ENCODE results near the gene MYCN.
"Not testable (repeated sequence)": the region's sequence is repeated elsewhere in the genome, so short reads cannot be mapped to it uniquely, and the experiment has no call there.

Gene MYCN

GRCh38 chr2:15901095-15901807, 39.1 kb upstream of the MYCN start:
- Histone ChIP-seq H3K9me3 (ENCODE audit: control insufficient read depth, insufficient read depth, low read length) (no peaks in the 10 kb centered on the region), H3K4me1 (ENCODE audit: insufficient read depth, low read length) (peaks cover 2% of the 10 kb centered on the region; the same call in 1 of the 2 replicates), H3K9ac (ENCODE audit: low read depth, low read length) (no peak overlapping the region), H3K36me3 (ENCODE audit: insufficient read depth, low read length) (no peaks in the 10 kb centered on the region)

DNA sequence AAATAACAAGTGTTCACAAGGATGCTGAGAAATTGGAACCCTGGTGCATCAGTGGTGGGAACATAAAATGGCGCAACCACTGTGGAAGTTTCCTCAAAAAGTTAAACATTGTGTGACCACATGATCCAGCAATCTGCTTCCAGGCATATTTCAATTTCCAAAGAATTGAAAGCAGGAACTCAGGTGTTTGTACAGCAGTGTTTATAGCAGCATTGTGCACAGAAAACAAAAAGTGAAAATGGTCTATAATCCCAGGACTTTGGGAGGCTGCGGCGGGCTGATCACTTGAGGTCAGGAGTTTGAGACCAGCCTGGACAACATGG, 38.6 kb upstream of the MYCN start:
- no peak overlapping the region for H3K9ac ChIP-seq (ENCODE audit: low read depth, low read length)
- no peaks in the 10 kb centered on the region for H3K9me3 ChIP-seq (ENCODE audit: control insufficient read depth, insufficient read depth, low read length)
- no peaks in the 10 kb centered on the region for H3K4me1 ChIP-seq (ENCODE audit: insufficient read depth, low read length)
- no peaks in the 10 kb centered on the region for H3K36me3 ChIP-seq (ENCODE audit: insufficient read depth, low read length)

GRCh38 chr2:15903910-15904309, 36.4 kb upstream of the MYCN start:
- H3K4me1 ChIP-seq (ENCODE audit: insufficient read depth, low read length); H3K36me3 ChIP-seq (ENCODE audit: insufficient read depth, low read length); H3K9me3 ChIP-seq (ENCODE audit: control insufficient read depth, insufficient read depth, low read length); H3K9ac ChIP-seq (ENCODE audit: low read depth, low read length): not testable (repeated sequence)

GRCh38 chr2:15905267-15905645, 35.1 kb upstream of the MYCN start:
- no peaks in the 10 kb centered on the region for H3K4me1 ChIP-seq (ENCODE audit: insufficient read depth, low read length)
- H3K9ac ChIP-seq (ENCODE audit: low read depth, low read length), result no peak overlapping the region
- H3K9me3 ChIP-seq (ENCODE audit: control insufficient read depth, insufficient read depth, low read length), result no peaks in the 10 kb centered on the region
- H3K36me3 ChIP-seq (ENCODE audit: insufficient read depth, low read length), result no peaks in the 10 kb centered on the region

GRCh38 chr2:15905986-15906491, 34.3 kb upstream of the MYCN start:
- no peak overlapping the region for H3K9ac ChIP-seq (ENCODE audit: low read depth, low read length)
- no peaks in the 10 kb centered on the region for H3K9me3 ChIP-seq (ENCODE audit: control insufficient read depth, insufficient read depth, low read length)
- no peaks in the 10 kb centered on the region for H3K4me1 ChIP-seq (ENCODE audit: insufficient read depth, low read length)
- H3K36me3 ChIP-seq (ENCODE audit: insufficient read depth, low read length), result no peaks in the 10 kb centered on the region

GRCh38 chr2:15906778-15907177, 33.6 kb upstream of the MYCN start:
- Histone ChIP-seq H3K9me3 (ENCODE audit: control insufficient read depth, insufficient read depth, low read length) (no peaks in the 10 kb centered on the region), H3K9ac (ENCODE audit: low read depth, low read length) (no peak overlapping the region), H3K36me3 (ENCODE audit: insufficient read depth, low read length) (no peaks in the 10 kb centered on the region), H3K4me1 (ENCODE audit: insufficient read depth, low read length) (no peaks in the 10 kb centered on the region)

DNA sequence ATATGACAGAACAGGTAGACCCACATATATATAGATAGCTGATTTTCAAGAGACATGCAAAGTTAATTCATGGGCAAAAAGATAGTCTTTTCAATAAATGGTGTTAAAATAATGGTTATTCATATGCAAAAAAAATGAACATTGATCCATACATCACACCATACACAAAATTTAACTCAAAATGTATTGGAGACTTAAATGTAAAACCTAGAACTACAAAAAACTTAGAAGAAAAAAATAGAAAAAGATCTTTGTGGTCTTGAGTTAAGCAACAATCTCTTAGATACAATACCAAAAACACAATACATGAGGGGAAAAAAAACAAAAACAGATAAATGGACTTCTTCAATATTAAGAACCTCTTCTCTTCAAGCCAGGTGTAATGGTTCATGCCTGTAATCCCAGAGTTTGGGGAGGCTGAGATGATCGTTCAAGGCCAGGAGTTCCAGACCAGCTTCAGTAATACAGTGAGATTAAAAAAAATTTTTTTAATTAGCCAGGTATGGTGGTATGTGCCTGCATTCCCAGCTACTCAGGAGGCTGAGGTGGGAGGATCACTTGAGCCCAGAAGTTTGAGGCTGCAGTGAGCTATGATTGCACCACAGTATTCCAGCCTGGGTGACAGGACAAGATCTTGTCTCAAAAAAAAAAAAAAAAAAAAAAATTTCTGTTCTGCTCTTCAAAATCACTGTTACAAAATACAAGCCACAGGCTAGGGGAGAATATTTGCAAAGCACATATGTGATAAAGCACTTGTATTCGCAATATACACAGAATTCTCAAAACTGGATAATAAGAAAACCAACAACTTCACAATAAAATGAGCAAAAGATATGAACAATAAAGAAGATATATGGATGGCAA, 32.7 kb upstream of the MYCN start:
- Histone ChIP-seq H3K9ac (ENCODE audit: low read depth, low read length) (no peak overlapping the region), H3K36me3 (ENCODE audit: insufficient read depth, low read length) (no peaks in the 10 kb centered on the region), H3K9me3 (ENCODE audit: control insufficient read depth, insufficient read depth, low read length) (no peaks in the 10 kb centered on the region), H3K4me1 (ENCODE audit: insufficient read depth, low read length) (no peaks in the 10 kb centered on the region)

GRCh38 chr2:15908371-15908770, 32.0 kb upstream of the MYCN start:
- no peaks in the 10 kb centered on the region for H3K9me3 ChIP-seq (ENCODE audit: control insufficient read depth, insufficient read depth, low read length)
- H3K9ac ChIP-seq (ENCODE audit: low read depth, low read length), result no peak overlapping the region
- H3K4me1 ChIP-seq (ENCODE audit: insufficient read depth, low read length), result no peaks in the 10 kb centered on the region
- no peaks in the 10 kb centered on the region for H3K36me3 ChIP-seq (ENCODE audit: insufficient read depth, low read length)

- H3K9me3 ChIP-seq (ENCODE audit: control insufficient read depth, insufficient read depth, low read length), result no peaks in the 10 kb centered on the region
- no peaks in the 10 kb centered on the region for H3K4me1 ChIP-seq (ENCODE audit: insufficient read depth, low read length)
- no peak overlapping the region for H3K9ac ChIP-seq (ENCODE audit: low read depth, low read length)
- no peaks in the 10 kb centered on the region for H3K36me3 ChIP-seq (ENCODE audit: insufficient read depth, low read length)
Observed at GRCh38 chr2:15909157-15909556, 31.2 kb upstream of the MYCN start.

- no peak overlapping the region for H3K9ac ChIP-seq (ENCODE audit: low read depth, low read length)
- H3K9me3 ChIP-seq (ENCODE audit: control insufficient read depth, insufficient read depth, low read length), result no peaks in the 10 kb centered on the region
Observed at GRCh38 chr2:15909736-15910135, 30.6 kb upstream of the MYCN start.

DNA sequence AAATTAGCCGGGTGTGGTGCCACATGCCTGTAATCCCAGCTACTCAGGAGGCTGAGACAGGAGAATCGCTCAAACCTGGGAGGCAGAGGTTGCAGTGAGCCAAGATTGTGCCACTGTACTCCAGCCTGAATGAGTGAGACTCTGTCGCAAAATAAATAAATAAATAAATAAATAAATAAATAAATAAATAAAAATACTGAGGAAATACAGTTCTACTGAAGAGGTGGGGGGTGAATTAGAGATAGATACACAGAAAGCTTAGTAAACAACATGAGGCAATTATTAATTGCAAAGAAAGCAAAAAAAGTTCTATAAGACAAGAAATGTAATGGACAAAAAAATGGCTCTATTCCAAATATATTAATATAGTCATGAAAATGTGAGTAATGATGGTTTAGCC, 29.1 kb upstream of the MYCN start:
- not testable (repeated sequence) for H3K9me3 ChIP-seq (ENCODE audit: control insufficient read depth, insufficient read depth, low read length); H3K36me3 ChIP-seq (ENCODE audit: insufficient read depth, low read length); H3K4me1 ChIP-seq (ENCODE audit: insufficient read depth, low read length); H3K9ac ChIP-seq (ENCODE audit: low read depth, low read length)

More at GRCh38 chr2:15909736-15910135, 30.6 kb upstream of the MYCN start:
- Histone ChIP-seq H3K4me1 (ENCODE audit: insufficient read depth, low read length) (no peaks in the 10 kb centered on the region), H3K36me3 (ENCODE audit: insufficient read depth, low read length) (no peaks in the 10 kb centered on the region)

DNA sequence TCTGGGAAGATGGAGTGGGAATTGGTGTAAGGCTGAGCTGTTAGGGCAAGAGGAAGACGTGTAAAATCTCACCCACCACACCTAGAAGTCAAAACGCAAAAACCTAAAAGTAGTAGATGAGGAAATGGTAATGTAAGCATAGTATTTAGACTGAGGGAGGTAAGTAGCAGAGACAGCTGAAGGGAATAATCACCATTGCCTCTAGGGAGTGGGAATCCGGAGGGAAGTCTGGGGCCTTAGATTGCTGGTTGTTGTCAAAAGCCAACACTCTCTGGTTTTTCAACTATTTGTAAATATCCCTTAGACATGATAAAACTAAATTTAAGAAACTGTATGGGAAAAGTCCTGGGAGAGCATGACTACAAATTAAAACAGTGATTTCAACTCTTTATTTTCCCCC, 28.7 kb upstream of the MYCN start:
- Histone ChIP-seq H3K9me3 (ENCODE audit: control insufficient read depth, insufficient read depth, low read length) (no peaks in the 10 kb centered on the region), H3K36me3 (ENCODE audit: insufficient read depth, low read length) (no peaks in the 10 kb centered on the region), H3K4me1 (ENCODE audit: insufficient read depth, low read length) (no peaks in the 10 kb centered on the region), H3K9ac (ENCODE audit: low read depth, low read length) (no peak overlapping the region)

DNA sequence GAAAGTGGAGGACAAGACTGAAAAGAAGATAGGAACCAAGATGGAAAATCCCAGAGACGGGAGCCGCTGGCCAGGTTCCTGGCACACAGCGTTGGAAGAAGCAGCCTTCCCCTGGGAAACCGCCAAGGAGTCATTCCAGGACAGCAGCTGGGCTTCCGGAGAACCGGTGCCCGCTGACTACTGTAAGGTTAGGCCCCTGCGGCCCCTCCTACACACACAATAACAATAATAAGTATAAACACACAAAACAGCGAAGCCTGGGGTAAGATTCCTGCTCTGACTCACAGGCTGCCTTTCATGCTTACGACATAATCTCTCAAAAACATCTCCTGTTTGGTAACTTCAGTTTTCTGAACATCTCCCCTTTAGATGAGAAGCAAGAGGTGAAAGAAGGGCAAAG, 28.1 kb upstream of the MYCN start:
- no peak overlapping the region for H3K9ac ChIP-seq (ENCODE audit: low read depth, low read length)
- H3K4me1 ChIP-seq (ENCODE audit: insufficient read depth, low read length), result no peaks in the 10 kb centered on the region
- H3K36me3 ChIP-seq (ENCODE audit: insufficient read depth, low read length), result no peaks in the 10 kb centered on the region
- H3K9me3 ChIP-seq (ENCODE audit: control insufficient read depth, insufficient read depth, low read length), result no peaks in the 10 kb centered on the region

DNA sequence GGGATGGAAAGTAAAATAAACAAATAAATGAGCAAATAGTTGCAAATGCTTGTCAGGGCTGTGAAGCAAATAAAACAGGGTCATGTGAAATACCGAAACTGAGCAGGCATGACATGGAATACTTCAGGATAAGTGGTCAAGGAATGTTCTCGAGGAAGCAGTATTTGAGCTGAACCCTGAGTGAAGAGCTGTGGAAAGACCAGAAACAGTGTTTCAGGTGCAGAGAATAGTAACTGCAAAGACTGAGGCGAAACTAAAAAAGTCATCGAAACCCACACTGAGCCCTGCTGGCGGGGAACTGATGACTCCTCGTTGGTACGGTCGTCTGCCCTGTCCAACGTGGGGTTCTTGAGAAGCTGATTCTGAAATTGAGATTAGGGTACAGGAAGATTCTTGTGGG, 27.2 kb upstream of the MYCN start:
- no peaks in the 10 kb centered on the region for H3K4me1 ChIP-seq (ENCODE audit: insufficient read depth, low read length)
- H3K9me3 ChIP-seq (ENCODE audit: control insufficient read depth, insufficient read depth, low read length), result no peaks in the 10 kb centered on the region
- no peaks in the 10 kb centered on the region for H3K36me3 ChIP-seq (ENCODE audit: insufficient read depth, low read length)
- no peak overlapping the region for H3K9ac ChIP-seq (ENCODE audit: low read depth, low read length)

All from ES-I3 (cell line).